K562 (cell line): ENCODE data around the gene ALOX5. TPM values are rescaled to one million over a fixed set of nuclear protein-coding genes. Genes with fewer than 3 reads are reported as not detected.

Experiments
- CBFA2T2 ChIP-seq: fragments of 450-650 bp; conservative IDR thresholded peaks from 2 replicates; pipeline ENCODE4 v1.6.1; 2017; ENCODE audit warnings: mild to moderate bottlenecking
- CBX1 ChIP-seq: sonication (generic); IDR thresholded peaks from 2 replicates; pipeline ENCODE4 v1.6.1; 2016; ENCODE audit warnings: antibody characterized with exemption, low read depth, mild to moderate bottlenecking
- NFATC3 ChIP-seq: fragments of 450-650 bp; IDR thresholded peaks from 2 replicates; pipeline ENCODE4 v1.6.1; 2017; ENCODE audit warnings: mild to moderate bottlenecking
- POLR2G ChIP-seq: fragments of 200-400 bp; formaldehyde crosslinking; IDR thresholded peaks from 2 replicates; pipeline ENCODE4 v1.6.1; 2017; ENCODE audit warnings: low read depth, mild to moderate bottlenecking, antibody characterized with exemption, low read length, moderate library complexity
- RBM15 ChIP-seq: fragments of 200-400 bp; formaldehyde crosslinking; IDR thresholded peaks from 2 replicates; pipeline ENCODE4 v1.6.1; 2018; ENCODE audit warnings: mild to moderate bottlenecking, low read length, moderate library complexity; ENCODE audit not compliant: insufficient read depth
- SMARCA5 ChIP-seq: fragments of 450-650 bp; IDR thresholded peaks from 2 replicates; pipeline ENCODE4 v1.6.1; 2016
- TARDBP ChIP-seq: fragments of 450-650 bp; IDR thresholded peaks from 2 replicates; pipeline ENCODE4 v1.6.1; 2016
- TSC22D4 ChIP-seq: fragments of 450-650 bp; IDR thresholded peaks from 2 replicates; pipeline ENCODE4 v1.6.1; 2016; ENCODE audit warnings: missing genetic modification characterization, missing biosample characterization, control low read depth
- ZBTB8A ChIP-seq: fragments of 450-650 bp; IDR thresholded peaks from 2 replicates; pipeline ENCODE4 v1.6.1; 2018; ENCODE audit warnings: mild to moderate bottlenecking, moderate library complexity; ENCODE audit not compliant: partially characterized antibody
- ZFP36 ChIP-seq: fragments of 150-350 bp; IDR thresholded peaks from 2 replicates; pipeline ENCODE4 v1.6.1; 2018; ENCODE audit warnings: low read length, low read depth; ENCODE audit not compliant: partially characterized antibody
- ZNF311 ChIP-seq: fragments of 250-450 bp; sonication (Bioruptor Pico); IDR thresholded peaks from 2 replicates; pipeline ENCODE4 v1.4.0; 2020; ENCODE audit warnings: mild to moderate bottlenecking, moderate library complexity
- ZNF717 ChIP-seq: fragments of 250-450 bp; sonication (Bioruptor Pico); IDR thresholded peaks from 2 replicates; pipeline ENCODE4 v1.5.0; 2021
- polyA plus RNA-seq, 8 experiments: library from polyadenylated mRNA; depleted of rRNA in 4 of 8; stranded (reverse) in 5 of 8; unstranded in 3 of 8; fragments of >200 nt; fragmentation: Nextera tagmentation in 2 of 8; fragmentation: Illumina TruSeq in 1 of 8; extraction: Ambion mirVana in 2 of 8; extraction: Trizol in 1 of 8; gene quantifications; 2 replicates each; pipeline versions ENCODE4 v1.2.1 to v1.2.3, GENCODE V29; 2011 to 2014; ENCODE audit warnings: inconsistent platforms in 1 of 8, missing spikeins in 1 of 8
- total RNA-seq, 7 experiments: library from RNA; depleted of rRNA in 6 of 7; stranded (reverse); fragments of >200 nt in 6 of 7; fragmentation: Illumina TruSeq in 2 of 7; extraction: Trizol in 2 of 7; gene quantifications; 2 replicates each; pipeline versions ENCODE4 v1.2.1 to v1.2.3, GENCODE V29; 2011 to 2021; ENCODE audit warnings: low replicate concordance in 1 of 7
- TF ChIP-seq, protein P1 (sequence below): fragments of 450-650 bp; IDR thresholded peaks from 2 replicates; pipeline ENCODE4 v1.6.1; 2016; ENCODE audit warnings: mild to moderate bottlenecking, moderate library complexity
- TF ChIP-seq, protein P2 (sequence below): IDR thresholded peaks from 2 replicates; pipeline ENCODE4 v1.6.1; 2014; ENCODE audit warnings: antibody characterized with exemption

ALOX5 gene
- total and polyA plus RNA-seq, 9 of the 15 experiments (the other 6 are each of a cell fraction or from before 2014, with no cell fraction given) = 0.10 to 2.4 (median 1.4) TPM

DNA sequence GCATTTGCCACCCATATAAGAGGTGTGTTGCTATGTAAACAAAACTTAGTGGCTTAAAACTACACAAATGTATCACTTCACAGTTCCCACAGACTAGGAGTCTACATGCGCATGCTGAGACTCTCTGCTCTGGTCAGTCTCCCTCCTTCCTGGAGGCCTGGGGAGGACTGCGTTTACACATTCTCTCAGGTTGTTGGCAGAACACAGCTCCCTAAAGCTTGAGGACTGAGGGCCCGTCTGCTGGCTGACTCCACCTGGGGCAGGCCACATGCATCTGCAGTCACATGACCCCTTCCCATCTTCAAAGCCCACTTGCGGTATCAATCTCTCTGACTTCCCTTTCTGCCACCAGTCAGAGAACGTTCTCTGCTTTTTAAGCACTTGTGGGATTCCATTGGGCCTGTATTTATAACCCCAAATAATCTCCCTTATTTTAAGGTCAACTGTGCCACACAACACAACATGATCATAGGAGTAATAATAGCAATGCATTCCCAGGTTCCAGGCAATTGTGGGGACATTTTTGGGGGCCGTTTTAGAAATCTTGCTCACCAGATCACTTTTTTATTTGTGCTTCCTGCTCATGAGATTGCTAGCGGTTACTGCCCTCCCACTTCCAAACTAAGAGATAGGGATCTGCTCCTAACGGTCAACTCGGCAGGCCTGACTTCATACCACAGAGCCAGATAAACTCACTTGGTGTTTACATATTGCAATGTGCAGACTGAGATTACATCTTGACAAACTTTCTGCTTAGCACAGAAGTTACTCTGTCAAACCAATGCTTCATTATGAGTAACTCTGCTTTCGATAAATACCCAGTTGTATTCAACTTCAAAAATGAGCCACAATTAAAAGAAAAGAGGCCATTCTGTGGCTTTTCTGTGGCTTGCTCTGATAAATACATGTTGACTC lies 96.3 kb downstream of the ALOX5 start (continued):
- TF ChIP-seq, protein P1, sequence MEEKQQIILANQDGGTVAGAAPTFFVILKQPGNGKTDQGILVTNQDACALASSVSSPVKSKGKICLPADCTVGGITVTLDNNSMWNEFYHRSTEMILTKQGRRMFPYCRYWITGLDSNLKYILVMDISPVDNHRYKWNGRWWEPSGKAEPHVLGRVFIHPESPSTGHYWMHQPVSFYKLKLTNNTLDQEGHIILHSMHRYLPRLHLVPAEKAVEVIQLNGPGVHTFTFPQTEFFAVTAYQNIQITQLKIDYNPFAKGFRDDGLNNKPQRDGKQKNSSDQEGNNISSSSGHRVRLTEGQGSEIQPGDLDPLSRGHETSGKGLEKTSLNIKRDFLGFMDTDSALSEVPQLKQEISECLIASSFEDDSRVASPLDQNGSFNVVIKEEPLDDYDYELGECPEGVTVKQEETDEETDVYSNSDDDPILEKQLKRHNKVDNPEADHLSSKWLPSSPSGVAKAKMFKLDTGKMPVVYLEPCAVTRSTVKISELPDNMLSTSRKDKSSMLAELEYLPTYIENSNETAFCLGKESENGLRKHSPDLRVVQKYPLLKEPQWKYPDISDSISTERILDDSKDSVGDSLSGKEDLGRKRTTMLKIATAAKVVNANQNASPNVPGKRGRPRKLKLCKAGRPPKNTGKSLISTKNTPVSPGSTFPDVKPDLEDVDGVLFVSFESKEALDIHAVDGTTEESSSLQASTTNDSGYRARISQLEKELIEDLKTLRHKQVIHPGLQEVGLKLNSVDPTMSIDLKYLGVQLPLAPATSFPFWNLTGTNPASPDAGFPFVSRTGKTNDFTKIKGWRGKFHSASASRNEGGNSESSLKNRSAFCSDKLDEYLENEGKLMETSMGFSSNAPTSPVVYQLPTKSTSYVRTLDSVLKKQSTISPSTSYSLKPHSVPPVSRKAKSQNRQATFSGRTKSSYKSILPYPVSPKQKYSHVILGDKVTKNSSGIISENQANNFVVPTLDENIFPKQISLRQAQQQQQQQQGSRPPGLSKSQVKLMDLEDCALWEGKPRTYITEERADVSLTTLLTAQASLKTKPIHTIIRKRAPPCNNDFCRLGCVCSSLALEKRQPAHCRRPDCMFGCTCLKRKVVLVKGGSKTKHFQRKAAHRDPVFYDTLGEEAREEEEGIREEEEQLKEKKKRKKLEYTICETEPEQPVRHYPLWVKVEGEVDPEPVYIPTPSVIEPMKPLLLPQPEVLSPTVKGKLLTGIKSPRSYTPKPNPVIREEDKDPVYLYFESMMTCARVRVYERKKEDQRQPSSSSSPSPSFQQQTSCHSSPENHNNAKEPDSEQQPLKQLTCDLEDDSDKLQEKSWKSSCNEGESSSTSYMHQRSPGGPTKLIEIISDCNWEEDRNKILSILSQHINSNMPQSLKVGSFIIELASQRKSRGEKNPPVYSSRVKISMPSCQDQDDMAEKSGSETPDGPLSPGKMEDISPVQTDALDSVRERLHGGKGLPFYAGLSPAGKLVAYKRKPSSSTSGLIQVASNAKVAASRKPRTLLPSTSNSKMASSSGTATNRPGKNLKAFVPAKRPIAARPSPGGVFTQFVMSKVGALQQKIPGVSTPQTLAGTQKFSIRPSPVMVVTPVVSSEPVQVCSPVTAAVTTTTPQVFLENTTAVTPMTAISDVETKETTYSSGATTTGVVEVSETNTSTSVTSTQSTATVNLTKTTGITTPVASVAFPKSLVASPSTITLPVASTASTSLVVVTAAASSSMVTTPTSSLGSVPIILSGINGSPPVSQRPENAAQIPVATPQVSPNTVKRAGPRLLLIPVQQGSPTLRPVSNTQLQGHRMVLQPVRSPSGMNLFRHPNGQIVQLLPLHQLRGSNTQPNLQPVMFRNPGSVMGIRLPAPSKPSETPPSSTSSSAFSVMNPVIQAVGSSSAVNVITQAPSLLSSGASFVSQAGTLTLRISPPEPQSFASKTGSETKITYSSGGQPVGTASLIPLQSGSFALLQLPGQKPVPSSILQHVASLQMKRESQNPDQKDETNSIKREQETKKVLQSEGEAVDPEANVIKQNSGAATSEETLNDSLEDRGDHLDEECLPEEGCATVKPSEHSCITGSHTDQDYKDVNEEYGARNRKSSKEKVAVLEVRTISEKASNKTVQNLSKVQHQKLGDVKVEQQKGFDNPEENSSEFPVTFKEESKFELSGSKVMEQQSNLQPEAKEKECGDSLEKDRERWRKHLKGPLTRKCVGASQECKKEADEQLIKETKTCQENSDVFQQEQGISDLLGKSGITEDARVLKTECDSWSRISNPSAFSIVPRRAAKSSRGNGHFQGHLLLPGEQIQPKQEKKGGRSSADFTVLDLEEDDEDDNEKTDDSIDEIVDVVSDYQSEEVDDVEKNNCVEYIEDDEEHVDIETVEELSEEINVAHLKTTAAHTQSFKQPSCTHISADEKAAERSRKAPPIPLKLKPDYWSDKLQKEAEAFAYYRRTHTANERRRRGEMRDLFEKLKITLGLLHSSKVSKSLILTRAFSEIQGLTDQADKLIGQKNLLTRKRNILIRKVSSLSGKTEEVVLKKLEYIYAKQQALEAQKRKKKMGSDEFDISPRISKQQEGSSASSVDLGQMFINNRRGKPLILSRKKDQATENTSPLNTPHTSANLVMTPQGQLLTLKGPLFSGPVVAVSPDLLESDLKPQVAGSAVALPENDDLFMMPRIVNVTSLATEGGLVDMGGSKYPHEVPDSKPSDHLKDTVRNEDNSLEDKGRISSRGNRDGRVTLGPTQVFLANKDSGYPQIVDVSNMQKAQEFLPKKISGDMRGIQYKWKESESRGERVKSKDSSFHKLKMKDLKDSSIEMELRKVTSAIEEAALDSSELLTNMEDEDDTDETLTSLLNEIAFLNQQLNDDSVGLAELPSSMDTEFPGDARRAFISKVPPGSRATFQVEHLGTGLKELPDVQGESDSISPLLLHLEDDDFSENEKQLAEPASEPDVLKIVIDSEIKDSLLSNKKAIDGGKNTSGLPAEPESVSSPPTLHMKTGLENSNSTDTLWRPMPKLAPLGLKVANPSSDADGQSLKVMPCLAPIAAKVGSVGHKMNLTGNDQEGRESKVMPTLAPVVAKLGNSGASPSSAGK = peak; percentile 95
- no peak for TF ChIP-seq TSC22D4
- TF ChIP-seq ZFP36 = peak; percentile 20
- TF ChIP-seq ZBTB8A = no peak
- TF ChIP-seq ZNF717 (CRISPR knock-in tag) = no peak
- peak; percentile 19 for TF ChIP-seq CBX1
- no peak for TF ChIP-seq NFATC3
- peak; percentile 96 for TF ChIP-seq TARDBP
- TF ChIP-seq, protein P2, sequence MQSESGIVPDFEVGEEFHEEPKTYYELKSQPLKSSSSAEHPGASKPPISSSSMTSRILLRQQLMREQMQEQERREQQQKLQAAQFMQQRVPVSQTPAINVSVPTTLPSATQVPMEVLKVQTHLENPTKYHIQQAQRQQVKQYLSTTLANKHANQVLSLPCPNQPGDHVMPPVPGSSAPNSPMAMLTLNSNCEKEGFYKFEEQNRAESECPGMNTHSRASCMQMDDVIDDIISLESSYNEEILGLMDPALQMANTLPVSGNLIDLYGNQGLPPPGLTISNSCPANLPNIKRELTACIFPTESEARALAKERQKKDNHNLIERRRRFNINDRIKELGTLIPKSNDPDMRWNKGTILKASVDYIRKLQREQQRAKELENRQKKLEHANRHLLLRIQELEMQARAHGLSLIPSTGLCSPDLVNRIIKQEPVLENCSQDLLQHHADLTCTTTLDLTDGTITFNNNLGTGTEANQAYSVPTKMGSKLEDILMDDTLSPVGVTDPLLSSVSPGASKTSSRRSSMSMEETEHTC = peak; percentile 91
- no peak for TF ChIP-seq POLR2G
- peak; percentile 99 for TF ChIP-seq CBFA2T2
- peak; percentile 34 for TF ChIP-seq ZNF311
- TF ChIP-seq SMARCA5 = no peak
- no peak for TF ChIP-seq RBM15
